H1 (cell line): ENCODE measurements around the gene PKD2L2. TPM values are rescaled to one million over a fixed set of nuclear protein-coding genes. Genes with fewer than 3 reads are reported as not detected.

Experiments used
- ATF2 ChIP-seq: IDR thresholded peaks from 2 replicates; pipeline ENCODE4 v1.6.1; 2012; ENCODE audit warnings: low read length, inconsistent platforms
- BCL11A ChIP-seq, 2 experiments: IDR thresholded peaks; one replicate each; pipeline ENCODE4 v1.6.1; 2011; ENCODE audit warnings: low read depth in 2 of 2, low read length in 2 of 2, mild to moderate bottlenecking in 2 of 2
- CHD7 ChIP-seq: fragments of 300-600 bp; sonication (generic); IDR thresholded peaks from 2 replicates; pipeline ENCODE4 v1.7.1; 2012; ENCODE audit warnings: low read length, moderate library complexity, mild to moderate bottlenecking, inconsistent platforms; ENCODE audit not compliant: insufficient replicate concordance
- EP300 ChIP-seq, 2 experiments: IDR thresholded peaks; 1 replicate in 1 of 2; 2 replicates in 1 of 2; pipeline ENCODE4 v1.6.1; 2011 to 2012; ENCODE audit warnings: low read depth in 2 of 2, low read length in 2 of 2, mild to moderate bottlenecking in 2 of 2, borderline replicate concordance in 1 of 2, inconsistent platforms in 1 of 2, moderate library complexity in 1 of 2
- FOSL1 ChIP-seq: IDR thresholded peaks from 2 replicates; pipeline ENCODE4 v1.6.1; 2011; ENCODE audit warnings: mild to moderate bottlenecking, low read depth, low read length, moderate library complexity; ENCODE audit not compliant: insufficient read depth
- GABPA ChIP-seq: IDR thresholded peaks from 2 replicates; pipeline ENCODE4 v1.6.1; 2011; ENCODE audit warnings: mild to moderate bottlenecking, low read length, moderate library complexity, borderline replicate concordance; ENCODE audit not compliant: insufficient read depth
- NRF1 ChIP-seq: IDR thresholded peaks from 2 replicates; pipeline ENCODE4 v1.6.1; 2011; ENCODE audit warnings: mild to moderate bottlenecking, low read depth, low read length, improper control_type of control experiment
- POLR2A ChIP-seq, 2 experiments: IDR thresholded peaks; 1 replicate in 1 of 2; 2 replicates in 1 of 2; pipeline ENCODE4 v1.6.1; 2011; ENCODE audit warnings: low read depth in 2 of 2, low read length in 2 of 2, mild to moderate bottlenecking in 2 of 2; ENCODE audit errors: control extremely low read depth in 1 of 2
- RAD21 ChIP-seq, 2 experiments: IDR thresholded peaks in 1 of 2; conservative IDR thresholded peaks in 1 of 2; 2 replicates each; pipeline ENCODE4 v1.6.1; 2011; ENCODE audit warnings: low read depth in 2 of 2, low read length in 2 of 2, improper control_type of control experiment in 1 of 2, inconsistent platforms in 1 of 2, mild to moderate bottlenecking in 1 of 2, moderate library complexity in 1 of 2
- TAF1 ChIP-seq: IDR thresholded peaks from 2 replicates; pipeline ENCODE4 v1.6.1; 2011; ENCODE audit warnings: mild to moderate bottlenecking, low read depth, low read length
- polyA plus RNA-seq, 7 experiments: library from polyadenylated mRNA; depleted of rRNA in 3 of 7; stranded (reverse) in 5 of 7; unstranded in 2 of 7; fragments of >200 nt in 5 of 7; fragments of 200-250 nt in 2 of 7; gene quantifications; 1 replicate in 5 of 7; 2 replicates in 1 of 7; 4 replicates in 1 of 7; pipeline versions ENCODE4 v1.2.1 to v1.2.3, GENCODE V29; 2011 to 2013; ENCODE audit warnings: missing spikeins in 2 of 7, mixed read lengths in 2 of 7
- total RNA-seq: library from RNA; stranded (reverse); fragmentation: NEBNext Ultra II Directional; extraction: Animal tissue kit (Norgen Biotek cat#: 25700); gene quantifications from 2 replicates; pipeline ENCODE4 v1.2.1, GENCODE V29; 2021

Gene PKD2L2
- total and polyA plus RNA-seq, 2 of the 8 experiments (the other 6 are each of a cell fraction or from before 2014, with no cell fraction given): not detected

- TF ChIP-seq CHD7 (no peak), TAF1 (no peak), NRF1 (no peak), GABPA (no peak), FOSL1 (no peak), ATF2 (no peak), BCL11A (IDR thresholded peaks at IDR 0.05; ENCODE audit: low read depth in 2 of 2, low read length in 2 of 2) (no peak), RAD21 (IDR thresholded peaks at IDR 0.05 in 1 of 2, conservative IDR thresholded peaks at IDR 0.05 in 1 of 2; ENCODE audit: low read depth in 2 of 2, low read length in 2 of 2) (no peak), POLR2A (IDR thresholded peaks at IDR 0.05; ENCODE audit: control extremely low read depth in 1 of 2, low read depth in 2 of 2, low read length in 2 of 2) (no peak), EP300 (IDR thresholded peaks at IDR 0.05; ENCODE audit: borderline replicate concordance in 1 of 2, low read depth in 2 of 2, low read length in 2 of 2) (no peak)
Observed at GRCh38 chr5:137989419-137989818, 100.2 kb downstream of the PKD2L2 start (continued).
